GM19239 (cell line): ENCODE data around the gene BBS12.
"Not testable (repeated sequence)": the region's sequence is repeated elsewhere in the genome, so short reads cannot be mapped to it uniquely, and the experiment has no call there.

Experiments
- DNase-seq: peaks from one replicate; pipeline ENCODE4 v3.0.0; 2011; ENCODE audit warnings: low spot score; ENCODE audit not compliant: insufficient read length
- FAIRE-seq: peaks from 2 replicates; lab custom pipeline; 2011; peaks lifted over from hg19 to GRCh38; lab: Jason Lieb, UNC

The BBS12 gene

GRCh38 chr4:122762966-122763716, 30.6 kb downstream of the BBS12 start:
- DNase-seq (no peak), FAIRE-seq (peak; percentile 33)

- no peak for DNase-seq
- FAIRE-seq: no peak
Measured at GRCh38 chr4:122764071-122764820, 31.7 kb downstream of the BBS12 start.

GRCh38 chr4:122764821-122765215, 32.3 kb downstream of the BBS12 start:
- DNase-seq (no peak), FAIRE-seq (peak; percentile 79)

- FAIRE-seq: no peak
- no peak for DNase-seq
Measured at GRCh38 chr4:122765692-122766352, 33.3 kb downstream of the BBS12 start.

GRCh38 chr4:122766353-122766705, 33.8 kb downstream of the BBS12 start:
- DNase-seq: no peak
- no peak for FAIRE-seq

GRCh38 chr4:122766950-122767349, 34.4 kb downstream of the BBS12 start:
- DNase-seq (no peak), FAIRE-seq (no peak)

- DNase-seq: no peak
- no peak for FAIRE-seq
Measured at GRCh38 chr4:122771724-122772123, 39.2 kb downstream of the BBS12 start.

- DNase-seq (no peak), FAIRE-seq (no peak)
Measured at GRCh38 chr4:122772311-122772710, 39.8 kb downstream of the BBS12 start.

- no peak for DNase-seq
- FAIRE-seq: no peak
Measured at GRCh38 chr4:122772986-122773385, 40.5 kb downstream of the BBS12 start.

- DNase-seq: no peak
- no peak for FAIRE-seq
Measured at GRCh38 chr4:122775039-122775438, 42.5 kb downstream of the BBS12 start.

- DNase-seq (no peak), FAIRE-seq (no peak)
Measured at GRCh38 chr4:122775987-122776836, 43.7 kb downstream of the BBS12 start.

- DNase-seq (no peak), FAIRE-seq (no peak)
Measured at GRCh38 chr4:122776916-122777315, 44.4 kb downstream of the BBS12 start.

- FAIRE-seq: no peak
- DNase-seq: no peak
Measured at GRCh38 chr4:122777846-122778673, 45.6 kb downstream of the BBS12 start.

- DNase-seq (no peak), FAIRE-seq (no peak)
Measured at GRCh38 chr4:122781486-122781885, 49.0 kb downstream of the BBS12 start.

- FAIRE-seq (no peak), DNase-seq (no peak)
Measured at GRCh38 chr4:122783301-122784215, 51.1 kb downstream of the BBS12 start.

GRCh38 chr4:122784261-122784660, 51.8 kb downstream of the BBS12 start:
- DNase-seq (no peak), FAIRE-seq (no peak)

GRCh38 chr4:122785099-122785498, 52.6 kb downstream of the BBS12 start:
- DNase-seq (no peak), FAIRE-seq (peak; percentile 44)

GRCh38 chr4:122786296-122786695, 53.8 kb downstream of the BBS12 start:
- not testable (repeated sequence) for FAIRE-seq, DNase-seq
